H1 (cell line): ENCODE data around the gene SNCAIP.

Experiments used
- CTCF ChIP-seq, 3 experiments: IDR thresholded peaks; 1 replicate in 2 of 3; 2 replicates in 1 of 3; pipeline versions ENCODE4 v1.5.1 to v1.6.1; 2011; ENCODE audit warnings: low read length in 3 of 3, mild to moderate bottlenecking in 3 of 3, inconsistent platforms in 2 of 3, low read depth in 1 of 3, moderate library complexity in 1 of 3; ENCODE audit not compliant: insufficient read depth in 1 of 3; ENCODE audit errors: control extremely low read depth in 1 of 3
- POLR2A ChIP-seq, 2 experiments: IDR thresholded peaks; 1 replicate in 1 of 2; 2 replicates in 1 of 2; pipeline ENCODE4 v1.6.1; 2011; ENCODE audit warnings: low read depth in 2 of 2, low read length in 2 of 2, mild to moderate bottlenecking in 2 of 2; ENCODE audit errors: control extremely low read depth in 1 of 2
- RFX5 ChIP-seq: IDR thresholded peaks from 2 replicates; pipeline ENCODE4 v1.6.1; 2011; ENCODE audit warnings: low read depth, low read length, improper control_type of control experiment, borderline replicate concordance
- SAP30 ChIP-seq: fragments of 300-600 bp; sonication (generic); IDR thresholded peaks from 2 replicates; pipeline ENCODE4 v1.7.1; 2012; ENCODE audit warnings: low read length, moderate library complexity, mild to moderate bottlenecking, inconsistent platforms; ENCODE audit not compliant: insufficient read depth, insufficient replicate concordance
- SRF ChIP-seq: IDR thresholded peaks from 2 replicates; pipeline ENCODE4 v1.6.1; 2011; ENCODE audit warnings: mild to moderate bottlenecking, low read depth, low read length, moderate library complexity
- TAF1 ChIP-seq: IDR thresholded peaks from 2 replicates; pipeline ENCODE4 v1.6.1; 2011; ENCODE audit warnings: mild to moderate bottlenecking, low read depth, low read length
- TAF7 ChIP-seq: optimal IDR thresholded peaks from 2 replicates; pipeline ENCODE3; 2011; ENCODE audit warnings: low read depth, mild to moderate bottlenecking, inconsistent platforms, low read length, moderate library complexity, borderline replicate concordance

- no peak for TF ChIP-seq RFX5
- no peak for TF ChIP-seq POLR2A (IDR thresholded peaks at IDR 0.05; ENCODE audit: control extremely low read depth in 1 of 2, low read depth in 2 of 2, low read length in 2 of 2)
- no peak for TF ChIP-seq TAF1
- no peak for TF ChIP-seq CTCF (IDR thresholded peaks at IDR 0.05; ENCODE audit: control extremely low read depth in 1 of 3, insufficient read depth in 1 of 3, low read depth in 1 of 3, low read length in 3 of 3)
- TF ChIP-seq SRF: no peak
- TF ChIP-seq TAF7: no peak
- no peak for TF ChIP-seq SAP30
These were observed 195.0 kb downstream of the SNCAIP start for GRCh38 chr5:122507045-122507444.
